ENCODE results near the gene WDR12. TPM values are rescaled to one million over a fixed set of nuclear protein-coding genes. Genes with fewer than 3 reads are reported as not detected.
"Not testable (repeated sequence)": the region's sequence is repeated elsewhere in the genome, so short reads cannot be mapped to it uniquely, and the experiment has no call there.

Gene WDR12
- total RNA-seq, 1 donor from 2014 or later: 17.8 TPM

- no peak for TF ChIP-seq CTCF (conservative IDR thresholded peaks at IDR 0.05; ENCODE audit: low read depth, low read length)
- no peak for DNase-seq (ENCODE audit: low read depth)
- peak overlapping the region; percentile 92 for H3K4me3 ChIP-seq (ENCODE audit: low read depth, low read length)
Observed at GRCh38 chr2:202911203-202911511, 316 bp downstream of the WDR12 start.

- peak overlapping the region; percentile 92 for H3K4me3 ChIP-seq (ENCODE audit: low read depth, low read length)
- DNase-seq (ENCODE audit: low read depth): no peak
- TF ChIP-seq CTCF (conservative IDR thresholded peaks at IDR 0.05; ENCODE audit: low read depth, low read length): no peak
Observed at GRCh38 chr2:202910698-202911097, 775 bp downstream of the WDR12 start.

- peak overlapping the region; percentile 92 for H3K4me3 ChIP-seq (ENCODE audit: low read depth, low read length)
- not testable (repeated sequence) for DNase-seq (ENCODE audit: low read depth)
Observed at GRCh38 chr2:202910250-202910649, 1.2 kb downstream of the WDR12 start.

GRCh38 chr2:202909394-202910192, 1.9 kb downstream of the WDR12 start:
- DNase-seq (ENCODE audit: low read depth): no peak
- TF ChIP-seq CTCF (conservative IDR thresholded peaks at IDR 0.05; ENCODE audit: low read depth, low read length): no peak
- H3K4me3 ChIP-seq (ENCODE audit: low read depth, low read length): peak overlapping the region; percentile 92

GRCh38 chr2:202908186-202908585, 3.3 kb downstream of the WDR12 start:
- no peak for DNase-seq (ENCODE audit: low read depth)
- H3K4me3 ChIP-seq (ENCODE audit: low read depth, low read length): no peak overlapping the region
- no peak for TF ChIP-seq CTCF (conservative IDR thresholded peaks at IDR 0.05; ENCODE audit: low read depth, low read length)

GRCh38 chr2:202905507-202905906, 6.0 kb downstream of the WDR12 start:
- not testable (repeated sequence) for H3K4me3 ChIP-seq (ENCODE audit: low read depth, low read length); DNase-seq (ENCODE audit: low read depth)

GRCh38 chr2:202885190-202885589, 26.3 kb downstream of the WDR12 start:
- no peak for DNase-seq (ENCODE audit: low read depth)
- no peak for TF ChIP-seq CTCF (conservative IDR thresholded peaks at IDR 0.05; ENCODE audit: low read depth, low read length)
- H3K4me3 ChIP-seq (ENCODE audit: low read depth, low read length): no peak overlapping the region

GRCh38 chr2:202883987-202884675, 27.3 kb downstream of the WDR12 start:
- peak; percentile 27 for TF ChIP-seq CTCF (conservative IDR thresholded peaks at IDR 0.05; ENCODE audit: low read depth, low read length)
- no peak overlapping the region for H3K4me3 ChIP-seq (ENCODE audit: low read depth, low read length)
- no peak for DNase-seq (ENCODE audit: low read depth)
